ENCODE results near the gene SLC12A8.

SLC12A8 gene

GRCh38 chr3:125136966-125137357 lies 75.6 kb downstream of the SLC12A8 start:
- no peak for DNase-seq

- DNase-seq, result no peak
These were observed 76.0 kb downstream of the SLC12A8 start for GRCh38 chr3:125136515-125136914.

- no peak for DNase-seq
These were observed 77.6 kb downstream of the SLC12A8 start for GRCh38 chr3:125134952-125135351.

- no peak for DNase-seq
These were observed 79.7 kb downstream of the SLC12A8 start for GRCh38 chr3:125132815-125133214.

- peak; percentile 100 for DNase-seq
These were observed 83.0 kb downstream of the SLC12A8 start for GRCh38 chr3:125129512-125129997.

GRCh38 chr3:125128861-125129501 lies 83.6 kb downstream of the SLC12A8 start:
- DNase-seq, result peak; percentile 97

- DNase-seq, result no peak
These were observed 86.2 kb downstream of the SLC12A8 start for GRCh38 chr3:125126323-125126722.

GRCh38 chr3:125125821-125126245 lies 86.7 kb downstream of the SLC12A8 start:
- DNase-seq, result peak; percentile 99

- DNase-seq, result peak; percentile 77
These were observed 88.9 kb downstream of the SLC12A8 start for GRCh38 chr3:125123451-125124305.

- no peak for DNase-seq
These were observed 91.1 kb downstream of the SLC12A8 start for GRCh38 chr3:125121246-125122010.

GRCh38 chr3:125120379-125121122 lies 92.0 kb downstream of the SLC12A8 start:
- peak; percentile 54 for DNase-seq

- DNase-seq, result peak; percentile 57
These were observed 92.7 kb downstream of the SLC12A8 start for GRCh38 chr3:125119752-125120378.

GRCh38 chr3:125118600-125118999 lies 93.9 kb downstream of the SLC12A8 start:
- no peak for DNase-seq

GRCh38 chr3:125117631-125118191 lies 94.8 kb downstream of the SLC12A8 start:
- DNase-seq, result no peak

- peak; percentile 87 for DNase-seq
These were observed 96.1 kb downstream of the SLC12A8 start for GRCh38 chr3:125116311-125117080.

GRCh38 chr3:125115640-125116039 lies 96.9 kb downstream of the SLC12A8 start:
- peak; percentile 85 for DNase-seq

GRCh38 chr3:125112981-125113380 lies 99.6 kb downstream of the SLC12A8 start:
- DNase-seq, result no peak

- no peak for DNase-seq
These were observed 101.6 kb downstream of the SLC12A8 start for GRCh38 chr3:125110876-125111480.

- DNase-seq, result peak; percentile 99
These were observed 102.3 kb downstream of the SLC12A8 start for GRCh38 chr3:125110016-125110875.
